ENCODE results near the gene RTP3. TPM values are rescaled to one million over a fixed set of nuclear protein-coding genes. Genes with fewer than 3 reads are reported as not detected.

The RTP3 gene
- total RNA-seq, 1 experiment from 2014 or later, result not detected

DNA sequence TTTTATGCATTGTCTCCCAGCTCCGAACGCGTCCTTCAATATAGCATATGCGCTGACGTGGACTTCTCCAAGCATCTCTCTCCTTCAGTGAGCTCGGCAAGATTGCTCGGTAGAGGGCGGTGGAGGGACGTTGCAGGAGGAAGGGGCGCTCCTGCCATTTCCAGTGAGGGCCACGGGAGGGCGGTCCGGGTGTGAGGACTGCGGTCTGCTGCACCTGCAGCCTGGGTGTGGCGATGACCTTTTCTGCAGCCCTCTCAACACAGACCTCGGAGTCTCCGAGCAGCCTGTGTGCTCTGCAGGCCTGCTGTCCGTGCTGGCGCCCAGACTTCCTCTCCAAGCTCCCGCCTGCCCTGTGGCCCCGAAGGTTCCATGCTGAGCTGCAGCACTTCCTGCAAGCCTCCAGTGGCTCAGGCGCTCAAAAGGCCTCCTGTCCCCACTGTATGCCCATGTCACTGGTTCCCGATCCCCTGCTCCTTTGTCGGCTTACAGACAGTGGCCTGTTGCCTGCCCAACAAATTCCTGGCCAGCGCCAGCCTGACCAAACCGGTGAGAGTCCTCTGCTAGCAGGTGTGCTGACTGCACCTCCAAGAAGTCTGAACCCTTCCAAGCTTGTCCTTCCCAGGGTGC, 8.9 kb upstream of the RTP3 start:
- Histone ChIP-seq H3K27me3 (ENCODE audit: insufficient read depth, low read length) (no peaks in the 10 kb centered on the region), H3K4me3 (replicated peaks in 1 of 2; ENCODE audit: low read depth in 1 of 2, low read length in 2 of 2) (no peak overlapping the region), H3K9me3 (ENCODE audit: control insufficient read depth in 1 of 2, insufficient read depth in 1 of 2, low read depth in 1 of 2, low read length in 2 of 2) (no peaks in the 10 kb centered on the region), H3K27ac (ENCODE audit: low read depth, low read length) (no peak overlapping the region), H3K9me2 (ENCODE audit: insufficient read depth) (no peaks in the 10 kb centered on the region), H4K20me1 (ENCODE audit: insufficient read depth) (no peaks in the 10 kb centered on the region), H3K9ac (ENCODE audit: low read length) (no peak overlapping the region), H3K4me1 (ENCODE audit: control insufficient read depth in 1 of 2, insufficient read depth in 2 of 2, low read length in 2 of 2) (peaks cover 0 to 10% of the 10 kb centered on the region in 2 experiments; a peak in 1 of 4 replicates), H3K79me2 (ENCODE audit: insufficient read depth, low read length) (no peaks in the 10 kb centered on the region), H2AFZ (ENCODE audit: low read depth, low read length, poor library complexity, severe bottlenecking) (peak overlapping the region; percentile 16), H3K36me3 (ENCODE audit: control insufficient read depth in 1 of 2, insufficient read depth in 2 of 2, low read length in 2 of 2) (no peaks in the 10 kb centered on the region), H3K4me2 (ENCODE audit: low read length) (peak overlapping the region; percentile 57)
- DNase-seq (ENCODE audit: low read depth, low spot score) (peak; percentile 85), ATAC-seq (peak; percentile 98)
- BruUV-seq (replicated peaks), result no TSS peak
- ChIA-PET CTCF (interaction anchor here (0.6 to 3.4 kb wide), 31 partner anchors 9 to 207 kb away, joined by 3 to 144 read pairs (median 5); partner anchors contain the start of gene RTP3), POLR2A (interaction anchor here (0.7 to 1.7 kb wide), 5 partner anchors 11 to 140 kb away, joined by 3 to 10 read pairs (median 4); no protein-coding TSS in a partner anchor), RAD21 (ENCODE audit: low non-redundant PET in 1 of 2, low total read pairs in 2 of 2, uncharacterized antibody in 2 of 2, unreplicated experiment in 2 of 2) (interaction anchor here (0.6 to 1.7 kb wide), 10 partner anchors 46 to 421 kb away, joined by 3 to 21 read pairs (median 4); no protein-coding TSS in a partner anchor)
- TF ChIP-seq YY1 (IDR thresholded peaks at IDR 0.05; ENCODE audit: extremely low read depth, insufficient replicate concordance, low read depth, low read length) (peak; percentile 65), CBX3 (IDR thresholded peaks at IDR 0.05; ENCODE audit: low read depth) (peak; percentile 87), FOSL1 (IDR thresholded peaks at IDR 0.05; ENCODE audit: low read depth) (no peak), RAD21 (IDR thresholded peaks at IDR 0.05; ENCODE audit: low read depth) (peak; percentile 100), EGR1 (IDR thresholded peaks at IDR 0.05; ENCODE audit: low read depth) (no peak), CTCF (IDR thresholded peaks at IDR 0.05 in 2 of 3, conservative IDR thresholded peaks at IDR 0.05 in 1 of 3; ENCODE audit: borderline replicate concordance in 1 of 3, insufficient read depth in 1 of 3, low read depth in 2 of 3, low read length in 2 of 3) (peak; percentile 100)
- TF ChIP-seq, protein P1, sequence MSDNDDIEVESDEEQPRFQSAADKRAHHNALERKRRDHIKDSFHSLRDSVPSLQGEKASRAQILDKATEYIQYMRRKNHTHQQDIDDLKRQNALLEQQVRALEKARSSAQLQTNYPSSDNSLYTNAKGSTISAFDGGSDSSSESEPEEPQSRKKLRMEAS (IDR thresholded peaks at IDR 0.05), result peak; percentile 61
- intact Hi-C loops (cut with micrococcal nuclease), result loop anchor here (1.0 to 5.0 kb wide), 3 partner anchors 69 to 408 kb away; no protein-coding TSS in a partner anchor
